ENCODE results near the gene LRRFIP1. TPM values are rescaled to one million over a fixed set of nuclear protein-coding genes. Genes with fewer than 3 reads are reported as not detected.

LRRFIP1 gene
- total and polyA plus RNA-seq, 9 of the 15 experiments (the other 6 are each of a cell fraction or from before 2014, with no cell fraction given), result 13.1 to 45.2 (median 31.3) TPM

- TF ChIP-seq PML (IDR thresholded peaks at IDR 0.05; ENCODE audit: low read length) (no peak), HES1 (IDR thresholded peaks at IDR 0.05; ENCODE audit: low read depth) (no peak), ZKSCAN8 (CRISPR knock-in tag; IDR thresholded peaks at IDR 0.05) (peak; percentile 71; the same call in 1 of the 2 replicates), IRF2 (CRISPR knock-in tag; IDR thresholded peaks at IDR 0.05) (no peak), TRIM24 (IDR thresholded peaks at IDR 0.05) (peak; percentile 18 to 26; a peak in 1 of 4 replicates), ELF2 (CRISPR knock-in tag; IDR thresholded peaks at IDR 0.05) (no peak), CBFA2T3 (IDR thresholded peaks at IDR 0.05) (peak; percentile 78), ZNF395 (CRISPR knock-in tag; IDR thresholded peaks at IDR 0.05) (no peak), MAFG (tag; conservative IDR thresholded peaks at IDR 0.05) (no peak), ARID1B (IDR thresholded peaks at IDR 0.05) (peak; percentile 31; the same call in 1 of the 2 replicates), TAF9B (IDR thresholded peaks at IDR 0.05; ENCODE audit: partially characterized antibody) (peak; percentile 94), POLR2AphosphoS5 (IDR thresholded peaks at IDR 0.05; ENCODE audit: control insufficient read depth, insufficient read depth, low read depth, low read length) (0 out of 2 replicates have a peak, but pooled peaks have one; percentile 37), CBFB (CRISPR knock-in tag; IDR thresholded peaks at IDR 0.05) (no peak), TCF3 (CRISPR knock-in tag; IDR thresholded peaks at IDR 0.05) (peak; percentile 35), GABPB1 (CRISPR knock-in tag; IDR thresholded peaks at IDR 0.05) (no peak), CBFA2T2 (conservative IDR thresholded peaks at IDR 0.05) (peak; percentile 77), GATA2 (CRISPR knock-in tag; IDR thresholded peaks at IDR 0.05) (0 out of 2 replicates have a peak, but pooled peaks have one; percentile 22), MYNN (IDR thresholded peaks at IDR 0.05) (peak; percentile 84), MYNN (CRISPR knock-in tag; IDR thresholded peaks at IDR 0.05) (no peak), DACH1 (IDR thresholded peaks at IDR 0.05; ENCODE audit: partially characterized antibody) (peak; percentile 82), KLF16 (IDR thresholded peaks at IDR 0.05) (peak; percentile 64)
- TF ChIP-seq, protein P1, sequence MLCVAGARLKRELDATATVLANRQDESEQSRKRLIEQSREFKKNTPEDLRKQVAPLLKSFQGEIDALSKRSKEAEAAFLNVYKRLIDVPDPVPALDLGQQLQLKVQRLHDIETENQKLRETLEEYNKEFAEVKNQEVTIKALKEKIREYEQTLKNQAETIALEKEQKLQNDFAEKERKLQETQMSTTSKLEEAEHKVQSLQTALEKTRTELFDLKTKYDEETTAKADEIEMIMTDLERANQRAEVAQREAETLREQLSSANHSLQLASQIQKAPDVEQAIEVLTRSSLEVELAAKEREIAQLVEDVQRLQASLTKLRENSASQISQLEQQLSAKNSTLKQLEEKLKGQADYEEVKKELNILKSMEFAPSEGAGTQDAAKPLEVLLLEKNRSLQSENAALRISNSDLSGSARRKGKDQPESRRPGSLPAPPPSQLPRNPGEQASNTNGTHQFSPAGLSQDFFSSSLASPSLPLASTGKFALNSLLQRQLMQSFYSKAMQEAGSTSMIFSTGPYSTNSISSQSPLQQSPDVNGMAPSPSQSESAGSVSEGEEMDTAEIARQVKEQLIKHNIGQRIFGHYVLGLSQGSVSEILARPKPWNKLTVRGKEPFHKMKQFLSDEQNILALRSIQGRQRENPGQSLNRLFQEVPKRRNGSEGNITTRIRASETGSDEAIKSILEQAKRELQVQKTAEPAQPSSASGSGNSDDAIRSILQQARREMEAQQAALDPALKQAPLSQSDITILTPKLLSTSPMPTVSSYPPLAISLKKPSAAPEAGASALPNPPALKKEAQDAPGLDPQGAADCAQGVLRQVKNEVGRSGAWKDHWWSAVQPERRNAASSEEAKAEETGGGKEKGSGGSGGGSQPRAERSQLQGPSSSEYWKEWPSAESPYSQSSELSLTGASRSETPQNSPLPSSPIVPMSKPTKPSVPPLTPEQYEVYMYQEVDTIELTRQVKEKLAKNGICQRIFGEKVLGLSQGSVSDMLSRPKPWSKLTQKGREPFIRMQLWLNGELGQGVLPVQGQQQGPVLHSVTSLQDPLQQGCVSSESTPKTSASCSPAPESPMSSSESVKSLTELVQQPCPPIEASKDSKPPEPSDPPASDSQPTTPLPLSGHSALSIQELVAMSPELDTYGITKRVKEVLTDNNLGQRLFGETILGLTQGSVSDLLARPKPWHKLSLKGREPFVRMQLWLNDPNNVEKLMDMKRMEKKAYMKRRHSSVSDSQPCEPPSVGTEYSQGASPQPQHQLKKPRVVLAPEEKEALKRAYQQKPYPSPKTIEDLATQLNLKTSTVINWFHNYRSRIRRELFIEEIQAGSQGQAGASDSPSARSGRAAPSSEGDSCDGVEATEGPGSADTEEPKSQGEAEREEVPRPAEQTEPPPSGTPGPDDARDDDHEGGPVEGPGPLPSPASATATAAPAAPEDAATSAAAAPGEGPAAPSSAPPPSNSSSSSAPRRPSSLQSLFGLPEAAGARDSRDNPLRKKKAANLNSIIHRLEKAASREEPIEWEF (CRISPR knock-in tag; IDR thresholded peaks at IDR 0.05), result no peak
- TF ChIP-seq, protein P2, sequence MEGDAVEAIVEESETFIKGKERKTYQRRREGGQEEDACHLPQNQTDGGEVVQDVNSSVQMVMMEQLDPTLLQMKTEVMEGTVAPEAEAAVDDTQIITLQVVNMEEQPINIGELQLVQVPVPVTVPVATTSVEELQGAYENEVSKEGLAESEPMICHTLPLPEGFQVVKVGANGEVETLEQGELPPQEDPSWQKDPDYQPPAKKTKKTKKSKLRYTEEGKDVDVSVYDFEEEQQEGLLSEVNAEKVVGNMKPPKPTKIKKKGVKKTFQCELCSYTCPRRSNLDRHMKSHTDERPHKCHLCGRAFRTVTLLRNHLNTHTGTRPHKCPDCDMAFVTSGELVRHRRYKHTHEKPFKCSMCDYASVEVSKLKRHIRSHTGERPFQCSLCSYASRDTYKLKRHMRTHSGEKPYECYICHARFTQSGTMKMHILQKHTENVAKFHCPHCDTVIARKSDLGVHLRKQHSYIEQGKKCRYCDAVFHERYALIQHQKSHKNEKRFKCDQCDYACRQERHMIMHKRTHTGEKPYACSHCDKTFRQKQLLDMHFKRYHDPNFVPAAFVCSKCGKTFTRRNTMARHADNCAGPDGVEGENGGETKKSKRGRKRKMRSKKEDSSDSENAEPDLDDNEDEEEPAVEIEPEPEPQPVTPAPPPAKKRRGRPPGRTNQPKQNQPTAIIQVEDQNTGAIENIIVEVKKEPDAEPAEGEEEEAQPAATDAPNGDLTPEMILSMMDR (IDR thresholded peaks at IDR 0.05 in 2 of 3, conservative IDR thresholded peaks at IDR 0.05 in 1 of 3; ENCODE audit: insufficient read depth in 2 of 3, low read depth in 1 of 3, low read length in 3 of 3), result no peak
These were observed 96.2 kb downstream of the LRRFIP1 start (continued) for GRCh38 chr2:237723602-237724001.

All from K562 (cell line).